HepG2 (cell line): ENCODE data around the gene C12orf43. TPM values are rescaled to one million over a fixed set of nuclear protein-coding genes. Genes with fewer than 3 reads are reported as not detected.

ENCODE experiments used
- ARHGAP35 ChIP-seq: sonication (generic); formaldehyde crosslinking; IDR thresholded peaks from 2 replicates; pipeline ENCODE4 v1.9.0; 2022; ENCODE audit warnings: mild to moderate bottlenecking, inconsistent platforms, moderate library complexity, missing genetic modification reagents, borderline replicate concordance
- CBX1 ChIP-seq: IDR thresholded peaks from one replicate; pipeline ENCODE4 v1.6.1; 2016; ENCODE audit warnings: antibody characterized with exemption, low read depth
- ERF ChIP-seq: IDR thresholded peaks from 2 replicates; pipeline ENCODE4 v1.6.1; 2018; ENCODE audit warnings: missing biosample characterization, missing genetic modification reagents
- FOSL1 ChIP-seq: sonication (generic); formaldehyde crosslinking; IDR thresholded peaks from 2 replicates; pipeline ENCODE4 v1.9.0; 2021; ENCODE audit warnings: missing genetic modification reagents, borderline replicate concordance
- FOXO1 ChIP-seq: sonication (generic); formaldehyde crosslinking; IDR thresholded peaks from 2 replicates; pipeline ENCODE4 v1.4.0; 2020; ENCODE audit warnings: missing genetic modification reagents
- GATAD1 ChIP-seq: IDR thresholded peaks from 2 replicates; pipeline ENCODE4 v1.6.1; 2016; ENCODE audit warnings: missing genetic modification reagents, missing compliant biosample characterization
- GTF3A ChIP-seq: sonication (generic); formaldehyde crosslinking; conservative IDR thresholded peaks from 2 replicates; pipeline ENCODE4 v1.4.0; 2020; ENCODE audit warnings: mild to moderate bottlenecking, missing genetic modification reagents
- KMT2A ChIP-seq: sonication (generic); formaldehyde crosslinking; IDR thresholded peaks from 2 replicates; pipeline ENCODE4 v1.4.0; 2020; ENCODE audit warnings: missing genetic modification reagents
- MTA1 ChIP-seq: sonication (generic); formaldehyde crosslinking; IDR thresholded peaks from 2 replicates; pipeline ENCODE4 v1.4.0; 2020; ENCODE audit warnings: missing genetic modification reagents, mild to moderate bottlenecking, borderline replicate concordance
- MXI1 ChIP-seq: IDR thresholded peaks from 3 replicates; pipeline ENCODE4 v1.6.1; 2012; ENCODE audit warnings: low read depth, low read length, inconsistent platforms, borderline replicate concordance
- SNRNP70 ChIP-seq: fragments of 200-400 bp; formaldehyde crosslinking; IDR thresholded peaks from 2 replicates; pipeline ENCODE4 v1.6.1; 2017; ENCODE audit warnings: mild to moderate bottlenecking, low read depth, low read length, moderate library complexity
- SP140L ChIP-seq: sonication (generic); formaldehyde crosslinking; IDR thresholded peaks from 2 replicates; pipeline ENCODE4 v1.4.0; 2020; ENCODE audit warnings: missing genetic modification reagents, borderline replicate concordance
- TMF1 ChIP-seq: sonication (generic); formaldehyde crosslinking; IDR thresholded peaks from 2 replicates; pipeline ENCODE4 v1.8.1; 2022; ENCODE audit warnings: low read depth, missing genetic modification reagents
- ZC3H13 ChIP-seq: sonication (generic); formaldehyde crosslinking; IDR thresholded peaks from 2 replicates; pipeline ENCODE4 v1.8.1; 2023; ENCODE audit warnings: mild to moderate bottlenecking, missing genetic modification reagents, moderate library complexity
- ZNF343 ChIP-seq: sonication (generic); formaldehyde crosslinking; IDR thresholded peaks from 2 replicates; pipeline ENCODE4 v1.4.0; 2020; ENCODE audit warnings: mild to moderate bottlenecking, missing genetic modification reagents
- polyA plus RNA-seq, 8 experiments: library from polyadenylated mRNA; depleted of rRNA in 3 of 8; stranded (reverse) in 7 of 8; unstranded in 1 of 8; fragments of >200 nt; fragmentation: Illumina TruSeq in 4 of 8; extraction: Trizol in 4 of 8; gene quantifications; 2 replicates each; pipeline versions ENCODE4 v1.2.1 to v1.2.3, GENCODE V29; 2011 to 2016; ENCODE audit warnings: low read depth in 4 of 8, missing spikeins in 1 of 8, mixed read lengths in 1 of 8; ENCODE audit not compliant: insufficient read depth in 1 of 8
- total RNA-seq, 5 experiments: library from RNA; depleted of rRNA; stranded (reverse); fragments of >200 nt; fragmentation: Illumina TruSeq; extraction: Trizol; gene quantifications; 2 replicates each; pipeline ENCODE4 v1.2.3, GENCODE V29; 2016; ENCODE audit warnings: low read depth in 1 of 5
- TF ChIP-seq, protein P1 (sequence below): sonication (generic); formaldehyde crosslinking; IDR thresholded peaks from 2 replicates; pipeline ENCODE4 v1.4.0; 2020; ENCODE audit warnings: missing genetic modification reagents, borderline replicate concordance
- TF ChIP-seq, protein P2 (sequence below): IDR thresholded peaks from 2 replicates; pipeline ENCODE4 v1.6.1; 2016; ENCODE audit warnings: mild to moderate bottlenecking
- TF ChIP-seq, protein P3 (sequence below): sonication (generic); formaldehyde crosslinking; IDR thresholded peaks from 2 replicates; pipeline ENCODE4 v1.4.0; 2020; ENCODE audit warnings: missing genetic modification reagents, borderline replicate concordance
- TF ChIP-seq, protein P4 (sequence below): IDR thresholded peaks from 2 replicates; pipeline ENCODE4 v1.6.1; 2016; ENCODE audit warnings: missing compliant biosample characterization, missing genetic modification reagents, borderline replicate concordance

Gene C12orf43
- total and polyA plus RNA-seq, 2 of the 13 experiments (the other 11 are each of a cell fraction or from before 2014, with no cell fraction given): 7.9 to 11.1 TPM

DNA sequence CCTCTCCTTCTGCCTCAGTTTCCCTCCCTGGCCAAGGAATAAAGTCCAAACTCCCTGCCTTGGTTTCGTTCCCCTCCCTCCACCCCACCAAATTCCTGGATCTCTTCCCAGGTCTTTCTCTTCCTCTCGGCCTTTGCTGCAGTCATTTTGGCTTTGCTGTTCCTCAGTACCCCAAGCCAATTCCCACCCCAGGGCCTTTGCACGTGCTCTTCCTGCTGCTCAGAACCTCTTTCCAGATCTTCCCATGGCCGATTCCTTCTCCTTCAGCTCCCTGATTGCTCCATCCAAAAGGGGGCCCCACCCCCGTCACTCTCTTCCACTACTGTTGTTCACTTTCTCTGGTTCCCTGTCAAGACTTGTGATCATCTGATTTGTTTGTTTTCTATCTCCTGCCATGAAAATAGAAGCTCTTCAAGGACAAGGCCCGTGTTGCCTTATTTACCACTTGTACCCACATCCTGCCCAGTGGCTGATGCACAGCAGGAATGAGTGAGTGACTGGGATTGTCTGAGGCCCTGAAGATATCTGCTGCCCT, 34.8 kb downstream of the C12orf43 start (continued):
- TF ChIP-seq, protein P1, sequence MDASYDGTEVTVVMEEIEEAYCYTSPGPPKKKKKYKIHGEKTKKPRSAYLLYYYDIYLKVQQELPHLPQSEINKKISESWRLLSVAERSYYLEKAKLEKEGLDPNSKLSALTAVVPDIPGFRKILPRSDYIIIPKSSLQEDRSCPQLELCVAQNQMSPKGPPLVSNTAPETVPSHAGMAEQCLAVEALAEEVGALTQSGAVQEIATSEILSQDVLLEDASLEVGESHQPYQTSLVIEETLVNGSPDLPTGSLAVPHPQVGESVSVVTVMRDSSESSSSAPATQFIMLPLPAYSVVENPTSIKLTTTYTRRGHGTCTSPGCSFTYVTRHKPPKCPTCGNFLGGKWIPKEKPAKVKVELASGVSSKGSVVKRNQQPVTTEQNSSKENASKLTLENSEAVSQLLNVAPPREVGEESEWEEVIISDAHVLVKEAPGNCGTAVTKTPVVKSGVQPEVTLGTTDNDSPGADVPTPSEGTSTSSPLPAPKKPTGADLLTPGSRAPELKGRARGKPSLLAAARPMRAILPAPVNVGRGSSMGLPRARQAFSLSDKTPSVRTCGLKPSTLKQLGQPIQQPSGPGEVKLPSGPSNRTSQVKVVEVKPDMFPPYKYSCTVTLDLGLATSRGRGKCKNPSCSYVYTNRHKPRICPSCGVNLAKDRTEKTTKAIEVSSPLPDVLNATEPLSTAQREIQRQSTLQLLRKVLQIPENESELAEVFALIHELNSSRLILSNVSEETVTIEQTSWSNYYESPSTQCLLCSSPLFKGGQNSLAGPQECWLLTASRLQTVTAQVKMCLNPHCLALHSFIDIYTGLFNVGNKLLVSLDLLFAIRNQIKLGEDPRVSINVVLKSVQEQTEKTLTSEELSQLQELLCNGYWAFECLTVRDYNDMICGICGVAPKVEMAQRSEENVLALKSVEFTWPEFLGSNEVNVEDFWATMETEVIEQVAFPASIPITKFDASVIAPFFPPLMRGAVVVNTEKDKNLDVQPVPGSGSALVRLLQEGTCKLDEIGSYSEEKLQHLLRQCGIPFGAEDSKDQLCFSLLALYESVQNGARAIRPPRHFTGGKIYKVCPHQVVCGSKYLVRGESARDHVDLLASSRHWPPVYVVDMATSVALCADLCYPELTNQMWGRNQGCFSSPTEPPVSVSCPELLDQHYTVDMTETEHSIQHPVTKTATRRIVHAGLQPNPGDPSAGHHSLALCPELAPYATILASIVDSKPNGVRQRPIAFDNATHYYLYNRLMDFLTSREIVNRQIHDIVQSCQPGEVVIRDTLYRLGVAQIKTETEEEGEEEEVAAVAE (CRISPR knock-in tag): 0 out of 2 replicates have a peak, but pooled peaks have one; percentile 30
- TF ChIP-seq SNRNP70 (no peak), TMF1 (CRISPR knock-in tag) (no peak), GATAD1 (peak; percentile 48; the same call in 1 of the 2 replicates), FOSL1 (CRISPR knock-in tag) (no peak), ZNF343 (no peak), KMT2A (CRISPR knock-in tag) (peak; percentile 60; the same call in 1 of the 2 replicates), ZC3H13 (CRISPR knock-in tag) (0 out of 2 replicates have a peak, but pooled peaks have one; percentile 44), ARHGAP35 (no peak), SP140L (no peak), CBX1 (no peak), FOXO1 (CRISPR knock-in tag) (no peak; the same call in 1 of the 2 replicates), ERF (CRISPR knock-in tag) (peak; percentile 35; the same call in 1 of the 2 replicates), GTF3A (CRISPR knock-in tag) (no peak), MTA1 (peak; percentile 63), MXI1 (no peak)
- TF ChIP-seq, protein P2, sequence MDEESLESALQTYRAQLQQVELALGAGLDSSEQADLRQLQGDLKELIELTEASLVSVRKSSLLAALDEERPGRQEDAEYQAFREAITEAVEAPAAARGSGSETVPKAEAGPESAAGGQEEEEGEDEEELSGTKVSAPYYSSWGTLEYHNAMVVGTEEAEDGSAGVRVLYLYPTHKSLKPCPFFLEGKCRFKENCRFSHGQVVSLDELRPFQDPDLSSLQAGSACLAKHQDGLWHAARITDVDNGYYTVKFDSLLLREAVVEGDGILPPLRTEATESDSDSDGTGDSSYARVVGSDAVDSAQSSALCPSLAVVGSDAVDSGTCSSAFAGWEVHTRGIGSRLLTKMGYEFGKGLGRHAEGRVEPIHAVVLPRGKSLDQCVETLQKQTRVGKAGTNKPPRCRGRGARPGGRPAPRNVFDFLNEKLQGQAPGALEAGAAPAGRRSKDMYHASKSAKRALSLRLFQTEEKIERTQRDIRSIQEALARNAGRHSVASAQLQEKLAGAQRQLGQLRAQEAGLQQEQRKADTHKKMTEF (CRISPR knock-in tag): 0 out of 2 replicates have a peak, but pooled peaks have one; percentile 53
- TF ChIP-seq, protein P3, sequence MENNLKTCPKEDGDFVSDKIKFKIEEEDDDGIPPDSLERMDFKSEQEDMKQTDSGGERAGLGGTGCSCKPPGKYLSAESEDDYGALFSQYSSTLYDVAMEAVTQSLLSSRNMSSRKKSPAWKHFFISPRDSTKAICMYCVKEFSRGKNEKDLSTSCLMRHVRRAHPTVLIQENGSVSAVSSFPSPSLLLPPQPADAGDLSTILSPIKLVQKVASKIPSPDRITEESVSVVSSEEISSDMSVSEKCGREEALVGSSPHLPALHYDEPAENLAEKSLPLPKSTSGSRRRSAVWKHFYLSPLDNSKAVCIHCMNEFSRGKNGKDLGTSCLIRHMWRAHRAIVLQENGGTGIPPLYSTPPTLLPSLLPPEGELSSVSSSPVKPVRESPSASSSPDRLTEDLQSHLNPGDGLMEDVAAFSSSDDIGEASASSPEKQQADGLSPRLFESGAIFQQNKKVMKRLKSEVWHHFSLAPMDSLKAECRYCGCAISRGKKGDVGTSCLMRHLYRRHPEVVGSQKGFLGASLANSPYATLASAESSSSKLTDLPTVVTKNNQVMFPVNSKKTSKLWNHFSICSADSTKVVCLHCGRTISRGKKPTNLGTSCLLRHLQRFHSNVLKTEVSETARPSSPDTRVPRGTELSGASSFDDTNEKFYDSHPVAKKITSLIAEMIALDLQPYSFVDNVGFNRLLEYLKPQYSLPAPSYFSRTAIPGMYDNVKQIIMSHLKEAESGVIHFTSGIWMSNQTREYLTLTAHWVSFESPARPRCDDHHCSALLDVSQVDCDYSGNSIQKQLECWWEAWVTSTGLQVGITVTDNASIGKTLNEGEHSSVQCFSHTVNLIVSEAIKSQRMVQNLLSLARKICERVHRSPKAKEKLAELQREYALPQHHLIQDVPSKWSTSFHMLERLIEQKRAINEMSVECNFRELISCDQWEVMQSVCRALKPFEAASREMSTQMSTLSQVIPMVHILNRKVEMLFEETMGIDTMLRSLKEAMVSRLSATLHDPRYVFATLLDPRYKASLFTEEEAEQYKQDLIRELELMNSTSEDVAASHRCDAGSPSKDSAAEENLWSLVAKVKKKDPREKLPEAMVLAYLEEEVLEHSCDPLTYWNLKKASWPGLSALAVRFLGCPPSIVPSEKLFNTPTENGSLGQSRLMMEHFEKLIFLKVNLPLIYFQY: no peak
- TF ChIP-seq, protein P4, sequence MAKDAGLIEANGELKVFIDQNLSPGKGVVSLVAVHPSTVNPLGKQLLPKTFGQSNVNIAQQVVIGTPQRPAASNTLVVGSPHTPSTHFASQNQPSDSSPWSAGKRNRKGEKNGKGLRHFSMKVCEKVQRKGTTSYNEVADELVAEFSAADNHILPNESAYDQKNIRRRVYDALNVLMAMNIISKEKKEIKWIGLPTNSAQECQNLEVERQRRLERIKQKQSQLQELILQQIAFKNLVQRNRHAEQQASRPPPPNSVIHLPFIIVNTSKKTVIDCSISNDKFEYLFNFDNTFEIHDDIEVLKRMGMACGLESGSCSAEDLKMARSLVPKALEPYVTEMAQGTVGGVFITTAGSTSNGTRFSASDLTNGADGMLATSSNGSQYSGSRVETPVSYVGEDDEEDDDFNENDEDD (CRISPR knock-in tag): 0 out of 2 replicates have a peak, but pooled peaks have one; percentile 27
